MM.1S (cell line): Measurements from ENCODE around the gene NEDD4L.

Source experiments
- CTCF ChIP-seq: fragments of 300-600 bp; sonication (generic); IDR thresholded peaks from 2 replicates; pipeline ENCODE4 v1.5.1; 2016; ENCODE audit warnings: antibody characterized with exemption, low read length, mixed read lengths
- EZH2 ChIP-seq: fragments of 300-600 bp; sonication (generic); optimal IDR thresholded peaks from 2 replicates; pipeline ENCODE3; 2017; ENCODE audit warnings: low read depth, mild to moderate bottlenecking, antibody characterized with exemption, low read length, mixed read lengths
- EZH2phosphoT487 ChIP-seq: fragments of 300-600 bp; sonication (generic); IDR thresholded peaks from 2 replicates; pipeline ENCODE4 v1.6.1; 2018; ENCODE audit warnings: antibody characterized with exemption, low read length

GRCh38 chr18:58279504-58280175 lies 235.6 kb downstream of the NEDD4L start:
- TF ChIP-seq EZH2 (no peak), CTCF (no peak), EZH2phosphoT487 (no peak)
